GM18907 (cell line): ENCODE data around the gene AKIP1.
A peak's percentile ranks its signal among the peaks of the same experiment; 100 is the strongest.

Experiments used
- ATAC-seq: cut with Tn5 transposase; IDR thresholded peaks from one replicate; pipeline ENCODE4 v1.9.1; 2021; ENCODE audit warnings: mild to moderate bottlenecking, moderate library complexity; ENCODE audit not compliant: unreplicated experiment

AKIP1 gene

DNA sequence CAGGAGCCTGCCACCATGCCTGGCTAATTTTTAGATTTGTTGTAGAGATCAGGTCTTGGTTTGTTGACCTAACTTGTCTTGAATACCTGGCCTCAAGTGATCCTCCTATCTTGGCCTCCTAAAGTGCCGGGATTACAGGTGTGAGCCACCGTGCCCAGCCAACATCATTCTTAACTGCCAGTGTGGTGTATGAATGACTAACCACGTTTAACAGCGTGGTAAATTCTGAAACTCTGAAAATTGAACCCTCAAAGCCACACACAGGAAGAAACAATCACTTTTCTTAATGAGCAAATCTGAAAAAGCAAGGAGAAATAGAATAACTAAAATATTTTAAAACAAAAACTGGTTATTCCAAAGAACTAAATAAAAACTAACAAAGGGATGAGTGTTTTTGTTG lies 45.9 kb downstream of the AKIP1 start:
- ATAC-seq = no peak

DNA sequence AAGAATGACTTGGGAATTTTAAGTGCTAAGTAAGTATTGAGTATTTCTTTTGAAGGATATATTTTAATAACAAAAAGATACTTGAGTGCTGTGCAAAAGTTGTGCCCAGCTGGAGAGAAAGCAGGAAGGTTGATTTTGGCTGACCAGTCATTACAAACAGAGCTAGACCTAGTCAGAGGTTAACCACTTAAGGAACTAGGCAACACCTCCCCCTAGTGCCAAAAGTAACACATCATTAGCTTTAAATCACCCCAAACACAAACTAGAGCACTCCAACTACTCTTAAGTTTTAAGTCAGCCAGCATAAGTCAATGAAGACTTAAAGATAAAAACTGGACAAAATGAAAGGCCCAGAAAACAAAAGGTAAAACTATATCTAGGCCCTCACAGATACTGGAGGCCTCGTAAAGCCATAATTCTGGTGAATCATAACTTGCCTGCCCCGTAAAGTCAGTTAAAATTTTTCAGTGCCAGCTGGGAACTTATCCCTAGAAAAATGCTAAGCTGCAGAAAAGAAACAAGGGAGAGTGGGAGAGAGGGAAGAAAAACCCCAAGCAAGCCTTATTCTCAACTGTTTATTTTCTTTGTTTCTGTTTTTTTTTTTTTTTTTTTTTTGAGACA lies 48.7 kb downstream of the AKIP1 start:
- ATAC-seq = peak; percentile 41

DNA sequence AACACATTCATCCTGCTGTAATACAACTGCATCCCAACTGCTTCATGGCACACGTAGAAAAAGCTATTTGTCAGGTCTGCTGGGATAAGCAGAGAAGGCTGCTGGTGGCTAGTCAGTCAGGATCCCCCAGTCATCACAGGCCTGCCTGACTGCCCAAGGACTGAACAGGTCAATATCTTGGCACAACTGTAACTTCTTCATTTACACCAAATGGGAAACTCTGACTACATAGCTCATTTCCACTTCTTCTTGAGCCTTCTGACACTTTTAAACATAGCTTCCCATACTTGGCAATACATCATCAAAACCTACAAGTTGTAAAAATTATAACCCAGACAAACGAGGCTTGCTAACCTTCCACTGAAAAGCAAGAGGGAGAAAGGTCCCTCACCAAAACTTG lies 50.4 kb downstream of the AKIP1 start:
- no peak for ATAC-seq

DNA sequence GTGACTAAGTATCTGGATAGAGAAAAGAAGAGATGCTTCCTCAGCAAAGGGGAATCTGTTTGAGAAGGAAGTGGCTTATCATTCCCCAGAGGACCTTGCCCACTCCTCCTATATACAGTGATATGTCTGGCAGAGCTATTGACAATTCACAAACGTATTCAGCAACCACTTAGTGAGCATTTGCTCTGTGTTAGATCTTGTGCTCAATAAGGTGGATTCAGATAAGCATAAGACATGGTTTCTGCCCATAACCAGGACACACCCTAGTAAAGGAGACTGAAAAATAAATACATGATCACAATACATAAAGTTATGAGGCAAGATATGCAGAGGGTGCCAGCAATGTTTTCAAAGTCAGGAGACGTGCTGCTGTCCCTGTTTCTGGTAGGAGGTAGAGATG lies 51.9 kb downstream of the AKIP1 start:
- no peak for ATAC-seq

DNA sequence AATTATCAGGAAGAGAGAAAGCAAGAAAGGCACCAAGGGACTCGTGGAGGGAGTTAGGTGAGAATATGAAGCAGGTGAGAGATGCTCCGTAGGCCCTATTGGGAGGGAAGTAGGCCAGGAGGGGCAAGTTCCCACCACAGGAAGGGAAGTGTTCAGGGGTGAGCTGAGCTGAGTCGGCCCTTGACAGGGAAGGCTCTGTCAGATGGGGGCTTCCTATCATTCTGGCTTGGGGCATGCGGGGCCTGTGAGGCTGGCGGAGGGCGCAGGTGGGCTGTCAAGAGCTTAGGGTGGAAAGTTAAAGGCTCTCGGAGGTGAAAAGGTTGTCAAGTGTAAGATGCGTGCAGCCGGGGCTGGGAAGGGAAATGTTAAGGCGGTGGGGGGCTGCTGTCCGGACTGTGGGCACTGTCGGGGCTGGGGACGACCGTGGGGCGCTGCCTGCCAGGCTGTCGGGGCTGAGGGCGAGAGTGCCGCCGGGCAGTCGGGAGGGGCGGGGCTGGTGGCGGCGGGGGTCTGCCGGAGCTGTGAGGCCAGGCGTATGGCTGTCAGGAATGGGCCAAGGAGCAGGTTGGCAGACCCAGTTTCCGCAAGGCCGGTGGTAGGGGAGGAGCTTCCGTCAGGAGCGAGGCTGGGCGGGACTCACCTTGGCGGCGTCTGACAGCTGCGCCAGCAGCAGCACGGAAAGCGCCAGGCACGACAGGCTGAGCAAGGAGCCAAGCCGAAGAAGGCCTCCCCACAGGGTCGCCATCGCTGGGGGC lies 52.8 kb downstream of the AKIP1 start:
- peak; percentile 75 for ATAC-seq

DNA sequence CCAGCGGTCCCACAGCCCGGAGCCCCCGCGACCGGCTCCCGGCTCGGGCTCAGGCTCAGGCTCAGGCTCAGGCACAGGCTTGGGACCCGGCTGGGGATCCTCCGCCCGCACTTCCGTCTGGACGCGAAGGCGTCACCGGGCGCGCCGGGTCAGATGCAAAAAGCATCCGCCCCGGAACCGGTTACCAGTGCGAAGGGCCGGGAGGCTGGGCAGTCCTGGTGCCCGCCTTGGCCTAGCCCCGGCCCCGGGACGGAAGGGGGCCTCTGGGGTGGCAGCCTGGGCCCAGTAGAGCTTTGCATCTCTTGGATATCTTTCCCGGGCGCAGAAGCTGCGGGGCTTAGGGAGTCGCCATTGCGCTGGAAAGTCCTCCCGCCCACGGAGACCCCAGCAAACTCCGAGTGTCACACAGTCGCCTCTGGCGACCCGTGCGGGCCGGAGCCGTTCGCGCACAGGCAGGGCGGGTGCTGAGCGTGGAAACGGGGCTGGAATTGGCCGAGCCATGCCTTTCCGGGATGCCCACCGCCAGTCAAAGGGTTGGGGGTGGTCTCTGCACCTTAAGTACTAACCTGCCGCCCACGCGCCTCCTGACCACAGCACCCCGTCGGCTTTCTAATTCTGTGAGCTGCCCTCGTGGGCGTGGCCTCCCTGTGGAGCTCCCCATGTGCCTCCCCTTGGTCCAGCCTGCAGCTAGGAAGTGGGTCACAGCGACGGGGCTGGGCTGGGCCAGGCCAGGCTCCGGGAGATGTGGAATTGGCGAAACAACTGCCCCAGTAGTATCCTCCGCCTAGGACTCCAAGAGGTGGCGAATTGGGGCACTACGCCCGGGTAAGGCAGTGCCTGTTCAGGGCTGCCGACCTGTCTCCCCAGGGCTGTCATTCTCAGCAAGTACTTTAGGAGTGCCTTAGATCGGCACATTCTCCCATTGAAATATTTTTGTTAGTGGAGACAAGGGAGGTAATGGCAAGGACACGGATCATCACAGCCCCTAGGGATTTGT lies 53.6 kb downstream of the AKIP1 start, which contains the start of gene TMEM9B:
Gene TMEM9B, minus strand, starts transcription at position 119 of the 997 bp plus-strand sequence. CDS start 129 bp downstream, outside the sequence.
- ATAC-seq = peak; percentile 85

DNA sequence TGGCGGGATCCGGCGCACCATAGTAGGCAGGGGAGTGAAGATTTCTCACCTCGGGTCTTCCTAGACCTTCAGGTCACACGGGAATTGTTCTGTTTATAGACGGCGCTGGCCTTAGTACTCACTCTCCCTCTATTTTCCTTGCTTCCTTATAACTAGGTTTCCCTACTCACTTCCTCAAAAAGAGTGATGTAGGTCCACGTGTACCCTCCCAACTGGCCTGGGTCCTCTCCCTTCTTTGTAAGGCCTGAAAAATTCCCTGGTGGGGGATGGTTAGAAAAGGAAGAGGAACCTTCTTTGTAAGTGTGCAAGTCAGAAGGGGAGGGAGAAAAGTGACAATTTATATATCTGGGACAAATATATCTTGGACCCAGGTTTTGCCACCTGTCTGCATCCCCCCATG lies 56.2 kb downstream of the AKIP1 start:
- ATAC-seq = no peak
